ENCODE measurements around the gene FGD6.

The FGD6 gene

GRCh38 chr12:95037906-95038305, 179.4 kb downstream of the FGD6 start:
- Histone ChIP-seq H2AFZ (ENCODE audit: low read depth, low read length, severe bottlenecking) (no peak overlapping the region), H4K20me1 (ENCODE audit: low read depth, low read length) (no peaks in the 10 kb centered on the region), H3K27me3 (ENCODE audit: low read length) (no peaks in the 10 kb centered on the region), H3K27ac (ENCODE audit: low read depth, low read length) (no peak overlapping the region), H3F3A (ENCODE audit: insufficient read depth) (peaks cover 7% of the 10 kb centered on the region; the same call in 1 of the 2 replicates), H3K9ac (ENCODE audit: low read length) (no peak overlapping the region), H3K9me2 (replicated peaks; ENCODE audit: insufficient read depth, low read length) (no peaks in the 10 kb centered on the region), H3K36me3 (ENCODE audit: low read length) (peaks cover 30% of the 10 kb centered on the region), H3K79me2 (ENCODE audit: insufficient read depth, low read length) (no peaks in the 10 kb centered on the region; the same call in 1 of the 2 replicates), H3K4me2 (ENCODE audit: low read depth, low read length, poor library complexity, severe bottlenecking) (no peak overlapping the region), H3K4me3 (ENCODE audit: insufficient read depth, low read length, poor library complexity, severe bottlenecking) (no peak overlapping the region), H3K9me3 (ENCODE audit: insufficient read depth, low read length) (no peaks in the 10 kb centered on the region)
- no peak for TF ChIP-seq CTCF (IDR thresholded peaks at IDR 0.05; ENCODE audit: insufficient read depth, low read length, poor library complexity, severe bottlenecking)
- TF ChIP-seq EZH2phosphoT487 (conservative IDR thresholded peaks at IDR 0.05; ENCODE audit: low read length): no peak

GRCh38 chr12:95034750-95035149, 182.5 kb downstream of the FGD6 start:
- peaks cover 37% of the 10 kb centered on the region for H3K36me3 ChIP-seq (ENCODE audit: low read length)
- H3K27ac ChIP-seq (ENCODE audit: low read depth, low read length): no peak overlapping the region
- no peak overlapping the region for H2AFZ ChIP-seq (ENCODE audit: low read depth, low read length, severe bottlenecking)
- peaks cover 4% of the 10 kb centered on the region; the same call in 1 of the 2 replicates for H3F3A ChIP-seq (ENCODE audit: insufficient read depth)
- H4K20me1 ChIP-seq (ENCODE audit: low read depth, low read length): no peaks in the 10 kb centered on the region
- no peaks in the 10 kb centered on the region for H3K27me3 ChIP-seq (ENCODE audit: low read length)
- H3K9me3 ChIP-seq (ENCODE audit: insufficient read depth, low read length): no peaks in the 10 kb centered on the region
- H3K79me2 ChIP-seq (ENCODE audit: insufficient read depth, low read length): no peaks in the 10 kb centered on the region; the same call in 1 of the 2 replicates
- no peak overlapping the region for H3K4me2 ChIP-seq (ENCODE audit: low read depth, low read length, poor library complexity, severe bottlenecking)
- H3K4me3 ChIP-seq (ENCODE audit: insufficient read depth, low read length, poor library complexity, severe bottlenecking): no peak overlapping the region
- no peaks in the 10 kb centered on the region for H3K9me2 ChIP-seq (replicated peaks; ENCODE audit: insufficient read depth, low read length)
- no peak overlapping the region for H3K9ac ChIP-seq (ENCODE audit: low read length)
- TF ChIP-seq CTCF (IDR thresholded peaks at IDR 0.05; ENCODE audit: insufficient read depth, low read length, poor library complexity, severe bottlenecking) (no peak), EZH2phosphoT487 (conservative IDR thresholded peaks at IDR 0.05; ENCODE audit: low read length) (no peak)

All from SU-DHL-6 (cell line).